NCI-H1092 (cell line): Measurements from ENCODE around the gene SIGMAR1.
A peak's percentile ranks its signal among the peaks of the same experiment; 100 is the strongest.
"Not testable (repeated sequence)": the region's sequence is repeated elsewhere in the genome, so short reads cannot be mapped to it uniquely, and the experiment has no call there.

Experiments
- DNase-seq: peaks from one replicate; lab custom pipeline; 2025; lab: John Stamatoyannopoulos, UW

SIGMAR1 gene

DNA sequence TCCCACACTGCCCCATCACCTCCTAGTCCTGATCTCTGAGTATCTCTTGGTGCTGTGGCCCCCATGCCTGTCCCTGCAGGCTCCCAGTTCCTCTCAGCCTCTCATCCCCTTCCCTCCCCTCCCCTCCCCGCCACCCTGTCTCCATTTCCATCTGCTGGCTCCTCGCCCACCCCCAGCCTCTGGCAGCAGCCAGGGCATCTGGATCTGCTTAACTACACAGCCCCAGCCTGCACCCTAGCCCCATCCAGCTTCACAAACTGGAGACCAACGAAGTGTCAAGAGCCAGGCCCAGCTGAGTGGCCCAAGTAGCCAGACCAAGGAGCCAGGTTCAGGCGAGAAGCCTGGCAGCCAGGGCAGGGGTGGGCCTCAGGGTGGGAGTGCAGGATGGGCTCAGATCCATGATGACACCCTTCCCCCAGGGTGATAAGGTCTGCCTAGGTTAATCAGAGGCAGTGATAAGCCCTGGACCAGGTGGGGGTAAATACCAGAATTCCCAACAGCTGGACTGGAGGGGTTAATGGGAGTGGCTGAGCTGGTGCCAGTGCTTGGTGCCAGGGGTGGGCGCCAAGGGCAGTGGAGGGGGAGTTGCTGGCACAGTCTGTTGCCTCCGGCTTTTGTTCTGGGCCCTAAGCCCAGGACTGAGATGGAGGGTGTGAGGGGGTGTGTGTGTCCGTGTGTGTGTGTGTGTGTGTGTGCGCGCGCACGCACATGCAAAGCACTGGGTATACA, 16.9 kb upstream of the SIGMAR1 start:
- DNase-seq: peak; percentile 92

DNA sequence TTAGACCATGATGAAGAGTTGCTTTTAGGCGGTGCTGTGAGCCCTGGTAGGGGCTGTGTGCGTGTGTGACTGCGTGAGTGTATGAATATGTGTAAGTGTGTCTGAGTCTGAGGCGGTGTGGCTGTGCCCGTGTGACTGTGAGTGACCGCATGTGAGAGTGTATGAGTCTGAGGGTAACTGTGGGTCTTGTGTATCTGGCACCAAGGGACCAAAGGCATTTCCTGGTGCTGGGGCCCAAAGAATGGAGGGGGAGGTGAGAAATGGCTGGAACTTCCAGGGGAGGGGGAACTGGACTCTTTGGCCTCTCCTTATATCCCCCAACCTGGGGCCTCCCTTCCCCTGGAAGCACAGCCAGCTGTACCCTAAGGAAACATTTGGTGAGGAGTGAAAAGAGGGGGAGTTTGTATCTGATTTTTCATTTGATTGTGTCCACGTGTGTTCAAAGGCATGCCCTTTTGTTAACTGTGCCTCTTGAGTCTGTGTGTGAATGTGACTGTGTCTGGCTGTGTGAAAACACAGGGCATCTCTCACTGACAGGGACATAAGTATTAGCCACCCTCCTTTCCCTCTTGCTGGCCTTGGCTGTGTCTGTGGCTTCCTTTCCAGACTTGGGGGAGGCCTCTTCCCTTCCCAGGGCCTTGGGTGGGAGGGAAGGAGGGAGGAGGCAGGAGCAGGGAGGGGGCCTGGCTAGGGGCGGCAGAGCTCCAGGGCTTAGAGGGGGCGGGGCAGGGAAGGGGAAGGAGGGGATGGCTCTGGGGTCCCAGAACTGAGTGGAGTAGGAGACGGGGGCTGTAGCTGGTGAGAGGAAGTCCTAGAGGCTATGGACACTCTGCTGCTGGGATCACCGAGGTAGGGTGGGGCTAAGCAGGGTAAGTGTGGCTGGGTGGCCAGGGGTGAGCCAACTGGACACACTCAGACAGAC, 15.8 kb upstream of the SIGMAR1 start:
- no peak for DNase-seq

DNA sequence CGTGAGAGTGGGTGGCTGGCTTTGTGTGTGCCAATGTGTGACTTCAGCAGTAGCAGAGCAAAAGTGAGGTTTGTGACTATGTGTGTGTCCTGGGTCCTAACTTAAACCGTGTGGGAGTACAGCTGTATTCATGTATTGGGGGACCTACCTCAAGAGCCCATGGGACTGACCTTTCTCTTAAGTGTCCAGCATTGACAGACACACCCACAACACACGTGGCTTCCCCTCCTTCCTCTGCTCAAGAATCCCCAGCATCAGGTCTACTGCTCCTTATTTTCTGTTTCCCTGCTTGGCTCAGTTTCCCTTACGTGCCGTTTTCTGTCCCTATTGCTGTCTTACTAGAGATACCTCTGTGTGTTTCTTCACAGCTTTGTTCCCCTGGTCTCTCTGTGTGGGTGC, 15.0 kb upstream of the SIGMAR1 start:
- DNase-seq: no peak

DNA sequence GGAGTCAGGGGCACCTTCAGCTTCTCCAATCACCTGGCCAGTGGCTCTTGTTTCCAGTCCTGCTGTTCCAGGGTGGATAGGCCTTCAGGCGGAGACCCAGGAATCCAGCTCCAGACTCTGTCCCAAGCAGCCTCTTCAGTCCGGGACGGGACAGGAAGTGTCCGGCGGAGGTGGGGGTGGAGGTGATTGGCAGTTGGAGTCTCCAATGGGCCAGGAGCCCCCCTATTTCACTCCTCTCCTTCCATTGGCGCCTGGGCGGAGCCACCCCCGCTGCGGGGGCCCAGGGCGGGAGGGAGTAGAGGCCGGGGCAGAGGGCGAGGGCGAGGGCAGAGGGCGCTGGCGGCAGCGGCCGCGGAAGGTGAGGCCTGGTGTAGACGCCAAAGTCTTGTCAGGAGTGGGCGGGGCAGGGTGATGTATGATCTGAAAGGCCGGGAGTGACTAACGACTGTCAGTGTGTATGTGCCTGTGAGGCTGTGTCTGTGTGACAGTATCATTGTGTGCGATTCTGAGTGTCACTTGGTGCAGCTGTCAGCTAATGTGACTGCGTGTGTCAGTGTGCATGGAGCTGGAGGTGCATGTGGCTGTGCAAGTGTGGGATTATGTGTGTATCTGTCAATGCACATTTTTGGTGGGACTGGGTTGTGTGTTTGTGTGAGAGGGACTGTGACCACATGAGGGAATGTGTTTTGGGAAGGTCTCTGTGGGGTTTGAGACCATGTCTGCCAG, 14.5 kb upstream of the SIGMAR1 start, which contains the start of gene IL11RA:
Gene IL11RA, plus strand, starts transcription at position 310 of the 726 bp plus-strand sequence. CDS start 3,033 bp downstream, outside the sequence.
- DNase-seq: no peak

DNA sequence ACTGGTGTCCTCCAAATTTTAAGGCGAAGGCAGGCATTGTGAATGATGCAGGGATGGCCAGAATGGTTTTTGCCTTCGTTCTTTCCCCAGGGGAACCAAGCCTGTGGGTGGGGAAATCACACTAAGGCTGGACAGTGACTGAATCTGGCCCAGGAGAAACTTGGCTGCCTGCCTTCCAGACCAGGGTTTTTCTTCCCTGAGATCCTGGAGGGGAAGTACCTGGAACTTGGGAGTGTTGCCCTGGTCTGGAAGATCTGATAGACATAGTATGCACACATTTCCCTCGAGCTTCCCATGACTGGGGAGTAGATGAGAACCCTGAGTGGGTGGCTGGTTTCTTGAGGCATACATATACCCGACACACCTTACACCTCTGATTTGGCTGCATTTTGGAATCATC, 13.7 kb upstream of the SIGMAR1 start:
- DNase-seq: no peak

DNA sequence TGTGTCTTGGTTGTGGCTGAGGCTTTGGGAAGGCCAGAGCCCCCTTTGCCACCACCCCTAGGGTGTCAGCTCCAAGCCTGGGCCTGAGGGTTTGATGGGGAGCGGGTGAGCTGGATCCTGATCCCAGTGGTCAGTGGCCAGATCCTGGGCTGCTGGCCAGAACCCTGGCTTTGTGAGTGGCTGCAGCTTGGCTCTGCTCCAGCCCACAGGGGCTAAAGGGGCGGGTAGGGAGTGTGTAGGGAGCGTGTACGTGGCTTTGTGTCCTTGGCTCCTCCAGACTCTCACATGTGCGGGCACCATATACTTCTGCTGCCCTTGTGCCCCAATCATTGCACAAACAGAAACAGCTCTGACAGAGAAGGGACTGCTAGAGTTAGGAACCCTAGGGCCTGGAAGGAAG, 13.2 kb upstream of the SIGMAR1 start:
- DNase-seq: no peak

DNA sequence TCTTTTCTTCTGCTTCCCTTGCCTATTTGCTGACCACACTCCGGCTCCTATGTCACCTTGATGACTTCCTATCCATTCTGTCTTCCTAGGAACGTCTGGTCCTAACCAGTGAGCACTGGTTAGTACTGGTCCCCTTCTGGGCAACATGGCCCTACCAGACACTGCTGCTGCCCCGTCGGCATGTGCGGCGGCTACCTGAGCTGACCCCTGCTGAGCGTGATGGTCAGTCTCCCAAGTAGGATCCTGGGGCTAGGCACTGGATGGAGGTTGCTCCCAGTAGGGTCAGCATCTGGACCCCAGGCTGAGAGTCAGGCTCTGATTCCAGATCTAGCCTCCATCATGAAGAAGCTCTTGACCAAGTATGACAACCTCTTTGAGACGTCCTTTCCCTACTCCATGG, 11.1 kb upstream of the SIGMAR1 start:
- DNase-seq: no peak

DNA sequence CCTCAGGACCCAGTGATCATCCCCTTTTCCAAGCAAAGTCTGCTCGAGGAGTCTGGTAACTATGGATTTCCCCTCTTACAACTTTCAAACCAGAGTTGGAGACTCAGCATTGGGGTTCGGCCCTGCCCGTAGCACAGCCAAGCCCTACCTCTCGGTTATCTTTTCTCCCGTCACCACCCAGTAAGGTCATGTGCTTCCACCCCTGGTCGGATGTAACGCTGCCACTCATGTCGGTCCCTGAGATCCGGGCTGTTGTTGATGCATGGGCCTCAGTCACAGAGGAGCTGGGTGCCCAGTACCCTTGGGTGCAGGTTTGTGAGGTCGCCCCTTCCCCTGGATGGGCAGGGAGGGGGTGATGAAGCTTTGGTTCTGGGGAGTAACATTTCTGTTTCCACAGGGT, 10.1 kb upstream of the SIGMAR1 start:
- DNase-seq: no peak

DNA sequence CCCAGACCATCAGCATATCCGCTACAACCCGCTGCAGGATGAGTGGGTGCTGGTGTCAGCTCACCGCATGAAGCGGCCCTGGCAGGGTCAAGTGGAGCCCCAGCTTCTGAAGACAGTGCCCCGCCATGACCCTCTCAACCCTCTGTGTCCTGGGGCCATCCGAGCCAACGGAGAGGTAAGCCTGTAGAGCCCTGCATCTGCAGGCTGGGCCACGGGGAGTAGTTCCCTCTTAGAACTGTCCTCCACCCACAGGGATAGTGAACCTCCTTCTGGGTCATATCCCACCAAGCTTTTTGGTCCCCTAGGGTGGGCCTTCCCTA, 9.5 kb upstream of the SIGMAR1 start:
- no peak for DNase-seq

DNA sequence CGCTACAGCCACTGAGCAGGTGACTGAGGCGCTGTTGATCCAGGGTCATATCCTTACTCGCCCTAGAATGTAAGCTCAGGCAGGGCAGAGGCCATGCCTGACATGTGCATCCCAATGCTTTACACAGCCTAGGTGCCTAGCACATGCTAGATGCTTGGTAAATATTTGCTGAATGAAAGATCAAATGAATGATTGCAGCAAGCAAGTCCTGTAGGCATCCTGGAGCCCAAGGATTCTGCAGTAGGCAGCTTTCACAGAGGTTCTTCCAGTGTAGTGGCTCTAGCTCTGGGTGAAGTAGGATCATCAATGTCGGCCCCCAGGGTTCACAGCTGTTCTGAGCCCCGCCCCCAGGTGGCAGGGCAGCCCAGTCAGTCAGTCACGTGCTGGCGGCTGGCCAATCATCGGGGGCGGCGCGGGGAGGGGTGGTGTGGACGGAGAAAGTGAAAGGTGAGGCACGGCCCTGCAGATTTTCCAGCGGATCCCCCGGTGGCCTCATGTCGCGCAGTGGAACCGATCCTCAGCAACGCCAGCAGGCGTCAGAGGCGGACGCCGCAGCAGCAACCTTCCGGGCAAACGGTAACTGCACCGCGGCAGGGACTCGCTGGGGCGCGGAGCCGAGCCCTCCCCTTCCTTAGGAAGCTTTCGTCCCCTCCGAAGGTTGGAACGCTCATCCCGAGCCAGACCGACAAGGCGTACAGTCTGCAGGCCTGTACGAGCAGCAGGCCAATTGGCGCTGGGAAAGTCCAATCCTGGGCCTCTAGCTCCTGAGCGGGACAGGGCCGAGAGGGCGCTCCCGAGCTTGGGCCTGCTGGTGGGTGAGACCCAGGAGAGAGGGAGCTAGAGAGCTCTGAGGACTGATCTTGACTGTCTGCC, 8.9 kb upstream of the SIGMAR1 start, which contains the start of gene GALT:
Gene GALT, plus strand, starts transcription at position 465 of the 873 bp plus-strand sequence. Its CDS starts 30 bp downstream, at position 495.
- peak; percentile 93 for DNase-seq

DNA sequence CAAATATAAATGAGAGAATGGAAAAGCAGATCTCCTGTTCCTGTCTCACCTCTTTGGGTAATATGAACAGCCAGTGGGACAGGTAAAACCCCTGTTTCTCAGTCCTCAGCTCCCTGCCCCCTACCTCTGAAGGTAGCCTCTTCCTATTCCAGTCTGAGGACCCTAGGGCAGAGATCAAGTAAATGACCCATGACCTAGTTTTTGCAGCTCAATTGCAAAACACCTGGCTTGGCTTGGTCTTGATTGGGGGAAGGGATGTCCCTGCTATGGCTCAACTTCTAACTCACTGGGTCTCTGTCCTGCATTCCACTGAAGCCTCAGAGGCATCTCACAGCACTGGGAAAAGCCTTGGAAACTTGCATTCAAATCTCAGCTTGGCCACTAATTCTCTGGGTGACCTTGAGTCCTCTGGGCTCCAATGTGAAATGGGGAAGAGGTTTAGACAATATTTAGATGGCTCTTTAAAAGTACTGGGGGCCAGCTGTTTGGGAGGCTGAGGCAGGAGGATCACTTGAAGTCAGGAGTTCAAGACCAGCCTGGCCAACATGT, 7.3 kb upstream of the SIGMAR1 start:
- no peak for DNase-seq

DNA sequence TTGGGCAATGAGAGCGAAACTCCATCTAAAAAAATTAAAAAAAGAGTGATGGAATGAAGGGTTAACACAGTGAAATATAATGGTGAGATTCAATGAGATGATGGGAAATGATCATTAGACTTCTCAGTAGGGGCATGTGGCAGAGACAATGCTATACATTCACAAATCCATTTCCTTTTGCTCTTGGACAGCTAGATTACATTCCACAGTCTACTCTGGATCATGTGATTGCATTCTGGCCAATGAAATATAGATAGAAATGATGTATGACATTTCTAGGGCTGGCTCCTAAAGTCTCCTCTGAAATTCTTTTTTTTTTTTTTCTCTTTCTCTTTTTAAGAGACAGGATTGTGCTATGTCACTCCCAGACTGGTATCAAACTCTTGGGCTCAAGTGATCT, 5.1 kb upstream of the SIGMAR1 start:
- no peak for DNase-seq

DNA sequence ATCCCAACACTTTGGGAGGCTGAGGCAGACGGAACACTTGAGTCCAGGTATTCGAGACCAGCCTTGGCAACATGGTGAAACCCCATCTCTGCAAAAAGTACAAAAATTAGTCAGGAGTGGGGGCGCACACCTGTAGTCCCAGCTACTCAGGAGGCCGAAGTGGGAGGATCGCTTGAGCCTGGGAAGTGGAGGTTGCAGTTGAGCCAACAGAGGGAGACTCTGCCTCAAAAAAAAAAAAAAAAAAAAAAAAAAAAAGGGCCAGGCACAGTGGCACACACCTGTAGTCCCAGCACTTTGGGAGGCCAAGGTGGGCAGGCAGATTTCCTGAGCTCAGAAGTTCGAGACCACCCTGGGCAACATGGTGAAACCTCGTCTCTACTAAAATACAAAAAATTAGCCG, 1.7 kb upstream of the SIGMAR1 start:
- not testable (repeated sequence) for DNase-seq

DNA sequence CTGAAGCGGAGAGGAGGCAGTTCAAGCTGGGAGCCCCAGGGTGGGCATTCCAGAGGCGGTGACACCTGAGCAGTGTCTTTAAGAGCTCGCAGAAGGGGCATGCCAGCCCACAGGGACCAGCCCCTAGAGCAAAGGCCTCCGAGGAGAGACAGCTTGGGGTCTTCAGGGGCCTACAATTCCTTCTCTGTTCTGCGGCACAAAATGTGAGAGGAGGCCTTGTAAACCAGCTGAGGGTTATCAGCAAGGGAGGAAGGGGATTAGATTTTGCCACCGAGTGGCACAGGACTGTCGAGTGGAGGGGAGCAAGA, 505 bp upstream of the SIGMAR1 start:
- DNase-seq: no peak

DNA sequence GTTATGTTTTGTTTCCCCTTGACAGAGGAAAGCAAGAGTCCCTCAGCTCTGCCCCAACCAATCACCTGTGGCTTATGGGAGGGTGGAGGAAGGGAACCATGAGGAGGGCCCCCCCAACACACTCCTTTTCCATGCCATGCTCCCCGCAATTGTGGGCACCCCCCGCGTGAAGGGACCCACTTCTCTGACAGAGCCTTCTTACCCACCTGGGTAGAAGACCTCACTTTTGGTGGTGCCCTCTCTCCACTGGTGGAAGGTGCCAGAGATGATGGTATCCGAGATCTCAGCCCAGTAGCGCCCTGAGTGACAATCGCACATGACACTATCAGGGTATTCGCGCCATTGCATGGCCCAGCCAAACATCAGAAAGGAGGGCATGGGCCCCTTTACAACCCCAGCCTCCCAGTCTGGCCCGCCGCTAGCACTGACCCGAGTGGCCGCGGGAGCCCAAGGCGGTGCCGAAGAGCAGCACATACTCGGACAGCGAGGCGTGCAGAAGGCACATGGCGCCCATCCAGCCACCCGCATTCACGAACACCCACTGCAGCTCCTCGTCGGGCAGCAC, 714 bp downstream of the SIGMAR1 start:
- DNase-seq: no peak

DNA sequence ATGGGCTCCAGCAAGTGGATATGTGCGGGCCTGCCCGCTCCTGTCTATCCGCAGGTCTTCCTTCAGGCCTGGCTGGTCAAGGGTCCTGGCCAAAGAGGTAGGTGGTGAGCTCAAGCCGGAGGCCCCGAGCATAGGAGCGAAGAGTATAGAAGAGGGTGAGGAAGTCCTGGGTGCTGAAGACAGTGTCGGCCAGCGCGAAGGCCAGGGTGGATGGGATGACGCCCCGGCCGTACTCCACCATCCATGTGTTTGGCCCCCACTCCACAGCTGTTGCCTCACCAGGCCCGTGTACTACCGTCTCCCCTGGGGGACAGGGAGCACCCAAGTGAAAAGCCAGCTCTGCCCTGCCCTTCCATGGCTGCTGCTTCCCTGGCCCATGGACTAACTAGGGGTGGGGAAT, 2.0 kb downstream of the SIGMAR1 start:
- DNase-seq: no peak

DNA sequence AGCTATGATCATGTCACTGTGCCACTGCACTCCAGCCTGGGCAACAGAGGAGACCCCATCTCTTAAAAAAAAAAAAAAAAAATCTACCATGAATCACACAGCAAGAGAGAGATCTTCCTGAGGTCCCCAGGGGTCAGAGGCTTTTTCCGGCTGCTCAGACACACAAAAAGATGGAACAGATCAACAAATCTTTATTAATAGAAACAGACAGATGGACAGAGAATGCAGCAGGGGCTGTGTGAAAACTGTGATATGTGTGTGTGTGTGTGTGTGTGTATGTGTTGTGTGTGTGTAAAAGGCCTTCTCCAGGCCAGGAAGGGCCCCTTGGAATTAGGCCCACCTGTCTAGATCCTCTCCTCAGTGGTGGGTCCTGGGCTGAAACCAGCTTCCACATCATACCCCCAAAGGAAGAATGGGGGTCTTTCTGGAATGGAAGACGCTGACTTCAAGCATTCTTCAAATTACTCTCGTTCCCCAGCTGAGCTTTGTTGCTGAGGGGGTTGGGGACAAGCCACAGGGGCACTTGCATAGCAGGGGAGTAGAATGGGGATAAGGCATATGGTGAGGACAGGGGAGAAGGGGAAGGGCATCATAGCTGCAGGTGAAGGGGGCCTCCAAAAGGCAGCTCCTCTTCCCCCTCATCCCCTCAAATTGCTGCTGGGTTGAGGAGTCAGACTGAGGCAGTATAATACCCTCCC, 2.9 kb downstream of the SIGMAR1 start:
- DNase-seq: no peak

DNA sequence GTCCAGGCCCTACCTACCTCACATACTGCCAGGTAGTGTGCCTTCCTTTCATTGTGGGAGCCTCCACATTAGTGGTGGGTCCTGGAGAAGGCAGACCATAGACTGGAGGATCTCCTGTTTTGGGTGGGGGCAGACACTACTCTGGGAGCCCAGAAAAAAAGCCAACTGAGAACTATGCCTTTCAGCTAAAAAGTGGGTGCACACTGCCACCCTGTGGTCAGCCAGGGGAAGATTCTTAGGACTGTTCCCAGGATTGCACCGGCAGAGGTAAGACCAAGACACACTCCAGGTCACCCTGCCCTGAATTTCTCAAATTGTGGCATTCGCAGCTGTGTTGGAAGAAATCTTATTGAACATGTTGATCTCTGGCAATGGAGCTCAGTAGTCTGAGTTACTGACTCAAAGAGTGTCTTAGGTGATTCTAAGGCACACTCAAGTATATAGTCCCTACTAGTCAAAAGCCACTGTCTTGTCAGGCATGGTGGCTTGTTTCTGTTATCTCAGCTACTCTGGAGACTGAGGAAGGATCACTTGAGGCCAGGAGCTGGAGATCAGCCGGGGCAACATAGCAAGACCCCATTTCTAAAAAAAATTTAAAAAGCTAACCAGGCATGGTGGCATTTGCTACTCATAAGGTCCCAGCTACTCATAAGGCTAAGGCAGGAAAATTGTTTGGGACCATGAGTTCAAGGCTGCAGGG, 3.6 kb downstream of the SIGMAR1 start:
- peak; percentile 57 for DNase-seq

DNA sequence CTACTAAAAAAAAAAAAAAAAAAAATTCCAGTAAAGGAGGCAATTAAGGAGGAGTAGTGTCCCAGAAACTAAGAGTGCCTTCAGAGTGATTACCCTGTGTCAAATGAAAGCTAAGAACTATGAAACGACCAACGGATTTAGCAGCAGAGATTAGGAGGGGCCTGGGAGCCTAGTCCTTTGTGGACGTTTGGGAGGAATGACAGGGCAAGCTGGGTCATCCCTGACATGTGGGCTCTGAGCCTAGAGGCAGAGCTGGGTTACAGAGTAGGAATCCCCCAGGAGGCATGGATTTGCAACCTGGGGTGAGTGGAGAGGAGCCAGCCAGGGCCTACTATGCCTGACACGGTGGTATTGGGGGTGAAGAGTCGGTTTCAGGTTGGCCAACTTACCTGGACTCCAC, 4.4 kb downstream of the SIGMAR1 start:
- no peak for DNase-seq
